HepG2 (cell line): Measurements from ENCODE around the gene FBXO2. TPM values are rescaled to one million over a fixed set of nuclear protein-coding genes. Genes with fewer than 3 reads are reported as not detected.

Source experiments
- ARNTL ChIP-seq: sonication (generic); formaldehyde crosslinking; IDR thresholded peaks from 2 replicates; pipeline ENCODE4 v1.4.0; 2020; ENCODE audit warnings: mild to moderate bottlenecking, missing genetic modification reagents
- ATF5 ChIP-seq: sonication (generic); formaldehyde crosslinking; IDR thresholded peaks from 2 replicates; pipeline ENCODE4 v1.4.0; 2020; ENCODE audit warnings: mild to moderate bottlenecking, low read depth, missing genetic modification reagents
- DMAP1 ChIP-seq: IDR thresholded peaks from 2 replicates; pipeline ENCODE4 v1.6.1; 2016
- FOSL2 ChIP-seq: sonication (generic); formaldehyde crosslinking; IDR thresholded peaks from 2 replicates; pipeline ENCODE4 v1.4.0; 2020; ENCODE audit warnings: missing genetic modification reagents
- FOXJ3 ChIP-seq: sonication (generic); formaldehyde crosslinking; IDR thresholded peaks from 2 replicates; pipeline ENCODE4 v1.4.0; 2020; ENCODE audit warnings: missing genetic modification reagents, mild to moderate bottlenecking, borderline replicate concordance
- JUN ChIP-seq: sonication (generic); formaldehyde crosslinking; IDR thresholded peaks from 2 replicates; pipeline ENCODE4 v1.4.0; 2020; ENCODE audit warnings: mild to moderate bottlenecking, missing genetic modification reagents
- KAT8 ChIP-seq: IDR thresholded peaks from 2 replicates; pipeline ENCODE4 v1.6.1; 2016; ENCODE audit warnings: missing genetic modification reagents, missing compliant biosample characterization
- KDM6A ChIP-seq: IDR thresholded peaks from 2 replicates; pipeline ENCODE4 v1.6.1; 2016; ENCODE audit warnings: low read depth
- KLF12 ChIP-seq: sonication (generic); formaldehyde crosslinking; IDR thresholded peaks from 2 replicates; pipeline ENCODE4 v1.4.0; 2020; ENCODE audit warnings: missing genetic modification reagents, borderline replicate concordance
- PRPF4 ChIP-seq: fragments of 200-400 bp; formaldehyde crosslinking; IDR thresholded peaks from 2 replicates; pipeline ENCODE4 v1.6.1; 2016; ENCODE audit warnings: low read length, low read depth; ENCODE audit not compliant: poor library complexity, severe bottlenecking
- SMC3 ChIP-seq: IDR thresholded peaks from 2 replicates; pipeline ENCODE4 v1.6.1; 2011; ENCODE audit warnings: low read length, improper control_type of control experiment
- SP4 ChIP-seq: sonication (generic); formaldehyde crosslinking; IDR thresholded peaks from 2 replicates; pipeline ENCODE4 v1.8.1; 2023; ENCODE audit warnings: mild to moderate bottlenecking, missing genetic modification reagents
- TAF15 ChIP-seq: fragments of 200-400 bp; formaldehyde crosslinking; IDR thresholded peaks from one replicate; pipeline ENCODE4 v1.6.1; 2018; ENCODE audit warnings: mild to moderate bottlenecking, low read depth, low read length; ENCODE audit not compliant: poor library complexity, severe bottlenecking
- ZBED4 ChIP-seq: sonication (generic); formaldehyde crosslinking; IDR thresholded peaks from 2 replicates; pipeline ENCODE4 v1.4.0; 2020; ENCODE audit warnings: missing genetic modification reagents, borderline replicate concordance
- ZMAT5 ChIP-seq: sonication (generic); formaldehyde crosslinking; IDR thresholded peaks from 2 replicates; pipeline ENCODE4 v1.5.0; 2020; ENCODE audit warnings: mild to moderate bottlenecking, low read depth, missing genetic modification reagents, borderline replicate concordance
- ZNF18 ChIP-seq: sonication (generic); formaldehyde crosslinking; IDR thresholded peaks from 2 replicates; pipeline ENCODE4 v1.8.0; 2022; ENCODE audit warnings: mild to moderate bottlenecking, missing genetic modification reagents; ENCODE audit not compliant: insufficient replicate concordance
- ZNF274 ChIP-seq: sonication (generic); formaldehyde crosslinking; IDR thresholded peaks from 2 replicates; pipeline ENCODE4 v1.5.1; 2020; ENCODE audit warnings: mild to moderate bottlenecking, missing genetic modification reagents
- ZNF335 ChIP-seq: sonication (generic); formaldehyde crosslinking; IDR thresholded peaks from 2 replicates; pipeline ENCODE4 v1.4.0; 2020; ENCODE audit warnings: missing genetic modification reagents
- ZNF383 ChIP-seq: sonication (generic); formaldehyde crosslinking; IDR thresholded peaks from 2 replicates; pipeline ENCODE4 v1.4.0; 2020; ENCODE audit warnings: missing genetic modification reagents, mild to moderate bottlenecking, borderline replicate concordance
- ZNF704 ChIP-seq: sonication (generic); formaldehyde crosslinking; IDR thresholded peaks from 2 replicates; pipeline ENCODE4 v1.8.1; 2023; ENCODE audit warnings: mild to moderate bottlenecking, inconsistent platforms, moderate library complexity, missing genetic modification reagents, borderline replicate concordance
- ZNF724P ChIP-seq: sonication (generic); formaldehyde crosslinking; IDR thresholded peaks from 2 replicates; pipeline ENCODE4 v1.8.0; 2022; ENCODE audit warnings: missing genetic modification reagents, borderline replicate concordance
- ZNF761 ChIP-seq: sonication (generic); formaldehyde crosslinking; conservative IDR thresholded peaks from 2 replicates; pipeline ENCODE4 v1.4.0; 2020; ENCODE audit warnings: mild to moderate bottlenecking, missing genetic modification reagents
- polyA plus RNA-seq, 8 experiments: library from polyadenylated mRNA; depleted of rRNA in 3 of 8; stranded (reverse) in 7 of 8; unstranded in 1 of 8; fragments of >200 nt; fragmentation: Illumina TruSeq in 4 of 8; extraction: Trizol in 4 of 8; gene quantifications; 2 replicates each; pipeline versions ENCODE4 v1.2.1 to v1.2.3, GENCODE V29; 2011 to 2016; ENCODE audit warnings: low read depth in 4 of 8, missing spikeins in 1 of 8, mixed read lengths in 1 of 8; ENCODE audit not compliant: insufficient read depth in 1 of 8
- total RNA-seq, 5 experiments: library from RNA; depleted of rRNA; stranded (reverse); fragments of >200 nt; fragmentation: Illumina TruSeq; extraction: Trizol; gene quantifications; 2 replicates each; pipeline ENCODE4 v1.2.3, GENCODE V29; 2016; ENCODE audit warnings: low read depth in 1 of 5

The FBXO2 gene
- total and polyA plus RNA-seq, 2 of the 13 experiments (the other 11 are each of a cell fraction or from before 2014, with no cell fraction given) = 79.3 to 112 TPM

- TF ChIP-seq ZBED4 (peak; percentile 97; the same call in 1 of the 2 replicates), KAT8 (CRISPR knock-in tag) (no peak; the same call in 1 of the 2 replicates), FOSL2 (CRISPR knock-in tag) (0 out of 2 replicates have a peak, but pooled peaks have one; percentile 14), ZNF761 (CRISPR knock-in tag) (peak; percentile 73; the same call in 1 of the 2 replicates), SMC3 (no peak), ZNF724P (CRISPR knock-in tag) (no peak), ZNF335 (CRISPR knock-in tag) (no peak), ZMAT5 (CRISPR knock-in tag) (no peak), KLF12 (peak; percentile 80; the same call in 1 of the 2 replicates), DMAP1 (CRISPR knock-in tag) (no peak; the same call in 1 of the 2 replicates), FOXJ3 (no peak), ATF5 (CRISPR knock-in tag) (no peak), SP4 (CRISPR knock-in tag) (peak; percentile 99), ZNF274 (CRISPR knock-in tag) (no peak), PRPF4 (no peak), KDM6A (CRISPR knock-in tag) (no peak), ARNTL (CRISPR knock-in tag) (no peak), TAF15 (peak; percentile 28), ZNF383 (CRISPR knock-in tag) (no peak), JUN (CRISPR knock-in tag) (0 out of 2 replicates have a peak, but pooled peaks have one; percentile 35), ZNF704 (CRISPR knock-in tag) (no peak), ZNF18 (CRISPR knock-in tag) (peak; percentile 35)
These were observed 27.0 kb upstream of the FBXO2 start, which contains the start of gene MAD2L2 (continued) for GRCh38 chr1:11681071-11681771.
